K562 (cell line): ENCODE measurements around the gene RNF227. TPM values are rescaled to one million over a fixed set of nuclear protein-coding genes. Genes with fewer than 3 reads are reported as not detected.

ENCODE experiments used
- ATF2 ChIP-seq: sonication (generic); formaldehyde crosslinking; IDR thresholded peaks from 2 replicates; pipeline ENCODE4 v1.8.1; 2022; ENCODE audit warnings: missing genetic modification reagents
- BRD9 ChIP-seq: fragments of 450-650 bp; IDR thresholded peaks from 2 replicates; pipeline ENCODE4 v1.6.1; 2018; ENCODE audit warnings: low read depth; ENCODE audit not compliant: partially characterized antibody
- CLOCK ChIP-seq: fragments of 250-450 bp; sonication (Bioruptor Pico); IDR thresholded peaks from 2 replicates; pipeline ENCODE4 v1.4.0; 2020; ENCODE audit warnings: mild to moderate bottlenecking, moderate library complexity, borderline replicate concordance
- CREB5 ChIP-seq: fragments of 250-450 bp; sonication (Bioruptor Pico); IDR thresholded peaks from 2 replicates; pipeline ENCODE4 v1.5.0; 2020; ENCODE audit warnings: mild to moderate bottlenecking
- FOXA3 ChIP-seq, 2 experiments: fragments of 450-650 bp in 1 of 2; sonication (generic) in 1 of 2; formaldehyde crosslinking; IDR thresholded peaks in 1 of 2; conservative IDR thresholded peaks in 1 of 2; 2 replicates each; pipeline versions ENCODE4 v1.4.0 to v1.8.0; 2020 to 2022; ENCODE audit warnings: mild to moderate bottlenecking in 2 of 2, missing genetic modification reagents in 1 of 2
- GTF3C2 ChIP-seq: IDR thresholded peaks from 3 replicates; pipeline ENCODE4 v1.6.1; 2011; ENCODE audit warnings: borderline replicate concordance, mild to moderate bottlenecking, moderate library complexity; ENCODE audit not compliant: insufficient read length; ENCODE audit errors: extremely low read depth
- NFE2 ChIP-seq: IDR thresholded peaks from 2 replicates; pipeline ENCODE4 v1.6.1; 2014; ENCODE audit warnings: antibody characterized with exemption, low read depth
- NFE2L1 ChIP-seq: fragments of 450-650 bp; IDR thresholded peaks from 2 replicates; pipeline ENCODE4 v1.6.1; 2016; ENCODE audit warnings: missing genetic modification characterization, low read depth, mild to moderate bottlenecking, missing compliant biosample characterization, moderate library complexity, borderline replicate concordance
- NR2C1 ChIP-seq, 2 experiments: fragments of 450-650 bp; IDR thresholded peaks; 2 replicates each; pipeline ENCODE4 v1.6.1; 2017; ENCODE audit warnings: mild to moderate bottlenecking in 2 of 2, antibody characterized with exemption in 1 of 2, inconsistent platforms in 1 of 2, missing compliant biosample characterization in 1 of 2, missing genetic modification characterization in 1 of 2
- POLR2G ChIP-seq: fragments of 200-400 bp; formaldehyde crosslinking; IDR thresholded peaks from 2 replicates; pipeline ENCODE4 v1.6.1; 2017; ENCODE audit warnings: low read depth, mild to moderate bottlenecking, antibody characterized with exemption, low read length, moderate library complexity
- RBM34 ChIP-seq: fragments of 200-400 bp; formaldehyde crosslinking; IDR thresholded peaks from 2 replicates; pipeline ENCODE4 v1.6.1; 2018; ENCODE audit warnings: low read length, borderline replicate concordance; ENCODE audit not compliant: insufficient read depth
- SP2 ChIP-seq: IDR thresholded peaks from 2 replicates; pipeline ENCODE4 v1.6.1; 2011; ENCODE audit warnings: mild to moderate bottlenecking, low read depth, low read length, moderate library complexity; ENCODE audit not compliant: poor library complexity, severe bottlenecking; ENCODE audit errors: extremely low read depth
- YBX1 ChIP-seq: fragments of 450-650 bp; IDR thresholded peaks from 2 replicates; pipeline ENCODE4 v1.7.1; 2016; ENCODE audit warnings: mild to moderate bottlenecking
- ZNF699 ChIP-seq: fragments of 250-450 bp; sonication (Bioruptor Pico); IDR thresholded peaks from 2 replicates; pipeline ENCODE4 v1.8.0; 2021; ENCODE audit warnings: mild to moderate bottlenecking, moderate library complexity; ENCODE audit not compliant: insufficient replicate concordance
- polyA plus RNA-seq, 8 experiments: library from polyadenylated mRNA; depleted of rRNA in 4 of 8; stranded (reverse) in 5 of 8; unstranded in 3 of 8; fragments of >200 nt; fragmentation: Nextera tagmentation in 2 of 8; fragmentation: Illumina TruSeq in 1 of 8; extraction: Ambion mirVana in 2 of 8; extraction: Trizol in 1 of 8; gene quantifications; 2 replicates each; pipeline versions ENCODE4 v1.2.1 to v1.2.3, GENCODE V29; 2011 to 2014; ENCODE audit warnings: inconsistent platforms in 1 of 8, missing spikeins in 1 of 8
- total RNA-seq, 7 experiments: library from RNA; depleted of rRNA in 6 of 7; stranded (reverse); fragments of >200 nt in 6 of 7; fragmentation: Illumina TruSeq in 2 of 7; extraction: Trizol in 2 of 7; gene quantifications; 2 replicates each; pipeline versions ENCODE4 v1.2.1 to v1.2.3, GENCODE V29; 2011 to 2021; ENCODE audit warnings: low replicate concordance in 1 of 7

RNF227 gene
- total and polyA plus RNA-seq, 9 of the 15 experiments (the other 6 are each of a cell fraction or from before 2014, with no cell fraction given), result 1.1 to 6.7 (median 2.3) TPM

- TF ChIP-seq CREB5 (CRISPR knock-in tag) (peak; percentile 80; the same call in 1 of the 2 replicates), NFE2L1 (no peak), BRD9 (peak; percentile 84), YBX1 (no peak), ZNF699 (CRISPR knock-in tag) (no peak), FOXA3 (CRISPR knock-in tag; conservative IDR thresholded peaks at IDR 0.05 in 1 of 2, IDR thresholded peaks at IDR 0.05 in 1 of 2) (no peak), GTF3C2 (no peak), NR2C1 (IDR thresholded peaks at IDR 0.05) (peak; percentile 55; the same call in 1 of the 2 replicates), NR2C1 (tag; IDR thresholded peaks at IDR 0.05) (no peak), POLR2G (peak; percentile 80), ATF2 (CRISPR knock-in tag) (peak; percentile 88; the same call in 1 of the 2 replicates), RBM34 (no peak), SP2 (no peak), CLOCK (CRISPR knock-in tag) (no peak), NFE2 (no peak)
Measured at GRCh38 chr17:7931709-7932482, 15.8 kb upstream of the RNF227 start, which contains the start of the genes CNTROB and TRAPPC1 (continued).
